ENCODE measurements around the gene ADGRF4.

Gene ADGRF4

GRCh38 chr6:47729019-47729418, 30.6 kb downstream of the ADGRF4 start:
- peaks cover 33% of the 10 kb centered on the region for H3K9me3 Mint-ChIP-seq
- TF ChIP-seq CTCF (IDR thresholded peaks at IDR 0.05) = no peak
- H3K4me3 Mint-ChIP-seq = no peak overlapping the region
- DNase-seq = no peak
- H3K4me1 Mint-ChIP-seq = peaks cover 4% of the 10 kb centered on the region
- no peak overlapping the region for H3K27ac Mint-ChIP-seq
- peaks cover 4% of the 10 kb centered on the region for H3K36me3 Mint-ChIP-seq (ENCODE audit: low read depth)
- peaks cover 3% of the 10 kb centered on the region for H3K27me3 Mint-ChIP-seq (ENCODE audit: low read depth, poor library complexity)

GRCh38 chr6:47729457-47729856, 31.1 kb downstream of the ADGRF4 start:
- Mint-ChIP-seq H3K27ac (no peak overlapping the region), H3K4me3 (no peak overlapping the region), H3K9me3 (peaks cover 33% of the 10 kb centered on the region), H3K4me1 (peaks cover 4% of the 10 kb centered on the region), H3K27me3 (ENCODE audit: low read depth, poor library complexity) (peaks cover 3% of the 10 kb centered on the region), H3K36me3 (ENCODE audit: low read depth) (peaks cover 4% of the 10 kb centered on the region)
- no peak for TF ChIP-seq CTCF (IDR thresholded peaks at IDR 0.05)
- DNase-seq = no peak

GRCh38 chr6:47733879-47734558, 35.6 kb downstream of the ADGRF4 start:
- no peak overlapping the region for H3K4me3 Mint-ChIP-seq
- peaks cover 3% of the 10 kb centered on the region for H3K9me3 Mint-ChIP-seq
- DNase-seq = no peak
- no peak overlapping the region for H3K27ac Mint-ChIP-seq
- TF ChIP-seq CTCF (IDR thresholded peaks at IDR 0.05) = no peak
- no peaks in the 10 kb centered on the region for H3K27me3 Mint-ChIP-seq (ENCODE audit: low read depth, poor library complexity)
- H3K36me3 Mint-ChIP-seq (ENCODE audit: low read depth) = no peaks in the 10 kb centered on the region
- peaks cover 10% of the 10 kb centered on the region for H3K4me1 Mint-ChIP-seq

GRCh38 chr6:47734831-47735481, 36.6 kb downstream of the ADGRF4 start:
- Mint-ChIP-seq H3K27ac (peak overlapping the region; percentile 59), H3K4me1 (peaks cover 10% of the 10 kb centered on the region), H3K9me3 (no peaks in the 10 kb centered on the region), H3K27me3 (ENCODE audit: low read depth, poor library complexity) (no peaks in the 10 kb centered on the region), H3K36me3 (ENCODE audit: low read depth) (no peaks in the 10 kb centered on the region), H3K4me3 (no peak overlapping the region)
- TF ChIP-seq CTCF (IDR thresholded peaks at IDR 0.05) = no peak
- DNase-seq = no peak

- Mint-ChIP-seq H3K9me3 (no peaks in the 10 kb centered on the region), H3K27ac (no peak overlapping the region), H3K4me1 (peaks cover 10% of the 10 kb centered on the region), H3K36me3 (ENCODE audit: low read depth) (no peaks in the 10 kb centered on the region), H3K4me3 (no peak overlapping the region), H3K27me3 (ENCODE audit: low read depth, poor library complexity) (no peaks in the 10 kb centered on the region)
- DNase-seq = no peak
- TF ChIP-seq CTCF (IDR thresholded peaks at IDR 0.05) = no peak
These were observed 37.8 kb downstream of the ADGRF4 start for GRCh38 chr6:47736083-47736700.

Measured in nephron progenitor cell (in vitro differentiated cells).